RWPE2 (cell line): ENCODE measurements around the gene CTBP2.

ENCODE experiments used
- ATAC-seq: fragments of 200-7000 bp; cut with Tn5 transposase; 3 replicates; pipeline ENCODE4 v1.9.1; 2021; ENCODE audit warnings: low read depth
- DNase-seq: peaks from one replicate; pipeline ENCODE4 v3.0.0-alpha.2; 2020; ENCODE audit warnings: low spot score
- H3K27ac ChIP-seq: fragments of 450-650 bp; 2 replicates; pipeline ENCODE4 v1.5.1; 2017; ENCODE audit warnings: mild to moderate bottlenecking; ENCODE audit not compliant: poor library complexity, severe bottlenecking
- H3K27me3 ChIP-seq: fragments of 250-450 bp; sonication (Bioruptor Pico); 2 replicates; pipeline ENCODE4 v1.5.1; 2021; ENCODE audit warnings: mild to moderate bottlenecking, moderate library complexity; ENCODE audit not compliant: insufficient read depth, poor library complexity, severe bottlenecking
- H3K36me3 ChIP-seq: fragments of 250-450 bp; sonication (Bioruptor Pico); 2 replicates; pipeline ENCODE4 v1.5.1; 2020; ENCODE audit warnings: low read depth, mild to moderate bottlenecking, moderate library complexity
- H3K4me1 ChIP-seq: fragments of 250-450 bp; sonication (Bioruptor Pico); 2 replicates; pipeline ENCODE4 v1.5.1; 2021; ENCODE audit warnings: mild to moderate bottlenecking, moderate library complexity; ENCODE audit not compliant: insufficient read depth, poor library complexity, severe bottlenecking
- H3K4me3 ChIP-seq: fragments of 250-450 bp; sonication (Bioruptor Pico); 2 replicates; pipeline ENCODE4 v1.5.1; 2021; ENCODE audit warnings: mild to moderate bottlenecking, moderate library complexity; ENCODE audit not compliant: severe bottlenecking
- H3K9me3 ChIP-seq: fragments of 250-450 bp; sonication (Bioruptor Pico); 2 replicates; pipeline ENCODE4 v1.5.1; 2021; ENCODE audit warnings: mild to moderate bottlenecking, moderate library complexity; ENCODE audit not compliant: severe bottlenecking
- TF ChIP-seq, protein P1 (sequence below): fragments of 450-650 bp; IDR thresholded peaks from one replicate; pipeline ENCODE4 v1.5.1; 2017; ENCODE audit warnings: mild to moderate bottlenecking, moderate library complexity; ENCODE audit not compliant: poor library complexity, severe bottlenecking

Gene CTBP2

DNA sequence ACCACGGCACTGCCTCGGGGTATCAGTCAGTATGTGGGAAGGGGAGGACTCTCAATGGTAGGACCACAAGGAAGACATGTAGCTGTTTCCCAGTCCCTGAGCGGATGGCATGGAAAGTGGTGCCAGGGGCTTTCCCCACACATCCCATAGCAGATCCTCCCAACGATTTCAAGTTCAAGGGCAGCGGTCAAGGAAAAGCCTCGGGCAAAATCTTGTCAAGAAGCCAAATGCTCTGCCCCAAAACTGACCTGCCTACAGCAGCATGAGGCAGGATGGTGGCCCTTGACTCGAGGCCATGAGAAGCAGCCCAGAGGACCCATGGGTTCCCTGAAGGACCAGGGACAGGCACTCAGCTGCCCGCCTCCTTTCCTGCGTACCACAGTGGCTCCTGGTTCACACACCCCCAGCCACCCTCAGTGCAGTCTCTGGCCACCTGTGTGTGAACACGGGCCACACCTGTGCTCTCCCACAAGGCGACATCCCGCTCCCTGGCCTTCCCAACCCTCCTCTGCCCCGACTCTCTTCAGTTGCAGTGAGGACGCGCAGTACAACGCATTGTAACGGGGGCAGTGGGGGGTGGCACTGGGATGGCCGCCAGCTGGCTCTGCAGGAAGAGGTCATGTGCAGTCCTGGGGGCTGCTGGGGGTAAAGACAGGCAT is 43.6 kb downstream of the CTBP2 start:
- H3K27ac ChIP-seq, result no peak overlapping the region

DNA sequence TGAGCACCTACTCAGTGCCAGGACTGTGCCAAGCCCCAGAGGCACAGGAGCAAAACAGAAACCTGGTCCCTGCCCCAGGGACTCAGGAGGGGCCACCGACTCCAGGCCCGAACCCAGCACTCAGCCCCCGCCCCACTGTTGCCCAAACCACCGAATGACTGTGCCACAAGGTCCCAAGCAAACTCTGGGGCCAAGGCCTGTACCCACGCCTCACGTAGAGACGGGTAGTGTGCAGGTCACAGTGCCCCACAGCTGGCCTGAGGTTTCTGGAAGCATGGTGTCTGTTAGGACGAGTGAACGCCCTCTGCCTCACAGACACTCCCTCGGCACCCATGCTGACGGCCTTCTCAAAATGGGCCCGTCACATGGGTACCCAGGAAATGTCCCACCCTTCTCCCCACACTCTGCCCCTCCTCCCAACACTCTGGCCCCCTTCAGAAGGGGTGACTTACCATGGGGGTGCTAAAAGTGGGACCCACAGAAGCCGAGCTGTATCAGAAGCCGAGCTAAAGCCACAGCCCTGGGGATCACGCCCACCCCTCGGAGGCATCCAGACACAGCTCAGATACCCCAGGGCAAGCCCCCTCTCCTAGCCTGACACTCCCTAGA is 44.2 kb downstream of the CTBP2 start:
- peaks cover 63% of the 10 kb centered on the region for H3K36me3 ChIP-seq

More for the DNA sequence above, 43.6 kb downstream of the CTBP2 start:
- peak; percentile 43 for DNase-seq
- no peak for ATAC-seq
- TF ChIP-seq, protein P1, sequence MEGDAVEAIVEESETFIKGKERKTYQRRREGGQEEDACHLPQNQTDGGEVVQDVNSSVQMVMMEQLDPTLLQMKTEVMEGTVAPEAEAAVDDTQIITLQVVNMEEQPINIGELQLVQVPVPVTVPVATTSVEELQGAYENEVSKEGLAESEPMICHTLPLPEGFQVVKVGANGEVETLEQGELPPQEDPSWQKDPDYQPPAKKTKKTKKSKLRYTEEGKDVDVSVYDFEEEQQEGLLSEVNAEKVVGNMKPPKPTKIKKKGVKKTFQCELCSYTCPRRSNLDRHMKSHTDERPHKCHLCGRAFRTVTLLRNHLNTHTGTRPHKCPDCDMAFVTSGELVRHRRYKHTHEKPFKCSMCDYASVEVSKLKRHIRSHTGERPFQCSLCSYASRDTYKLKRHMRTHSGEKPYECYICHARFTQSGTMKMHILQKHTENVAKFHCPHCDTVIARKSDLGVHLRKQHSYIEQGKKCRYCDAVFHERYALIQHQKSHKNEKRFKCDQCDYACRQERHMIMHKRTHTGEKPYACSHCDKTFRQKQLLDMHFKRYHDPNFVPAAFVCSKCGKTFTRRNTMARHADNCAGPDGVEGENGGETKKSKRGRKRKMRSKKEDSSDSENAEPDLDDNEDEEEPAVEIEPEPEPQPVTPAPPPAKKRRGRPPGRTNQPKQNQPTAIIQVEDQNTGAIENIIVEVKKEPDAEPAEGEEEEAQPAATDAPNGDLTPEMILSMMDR, result no peak
- Histone ChIP-seq H3K9me3 (no peaks in the 10 kb centered on the region), H3K4me1 (peaks cover 16% of the 10 kb centered on the region), H3K36me3 (peaks cover 67% of the 10 kb centered on the region), H3K4me3 (no peak overlapping the region), H3K27me3 (no peaks in the 10 kb centered on the region)

DNA sequence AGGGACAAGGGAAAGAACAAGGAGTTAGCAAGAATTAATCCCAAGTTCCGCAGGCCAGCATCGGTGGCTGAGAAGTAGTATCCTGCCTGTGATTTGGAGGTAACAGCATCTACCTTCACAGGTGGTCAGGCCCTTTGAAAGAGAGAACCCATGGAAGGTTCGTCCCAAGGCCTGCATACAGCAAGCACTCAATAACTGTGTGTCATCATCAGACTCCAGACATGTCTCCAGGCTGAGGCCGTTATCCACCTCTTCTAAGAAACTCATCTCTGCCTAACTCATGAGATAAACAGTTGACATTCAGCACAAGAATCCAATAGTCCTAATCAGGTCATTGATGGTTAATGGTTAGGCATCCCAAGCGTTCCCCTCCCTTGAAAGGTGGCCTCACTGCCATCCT is 45.0 kb downstream of the CTBP2 start:
- no peak overlapping the region for H3K27ac ChIP-seq
- ATAC-seq, result no peak

More for the DNA sequence above, 44.2 kb downstream of the CTBP2 start:
- H3K4me1 ChIP-seq, result peaks cover 10% of the 10 kb centered on the region
- H3K27me3 ChIP-seq, result no peaks in the 10 kb centered on the region
- ATAC-seq, result no peak
- no peaks in the 10 kb centered on the region for H3K9me3 ChIP-seq
- DNase-seq, result peak; percentile 42
- no peak overlapping the region for H3K4me3 ChIP-seq
- TF ChIP-seq, protein P1, result no peak
- no peak overlapping the region for H3K27ac ChIP-seq

DNA sequence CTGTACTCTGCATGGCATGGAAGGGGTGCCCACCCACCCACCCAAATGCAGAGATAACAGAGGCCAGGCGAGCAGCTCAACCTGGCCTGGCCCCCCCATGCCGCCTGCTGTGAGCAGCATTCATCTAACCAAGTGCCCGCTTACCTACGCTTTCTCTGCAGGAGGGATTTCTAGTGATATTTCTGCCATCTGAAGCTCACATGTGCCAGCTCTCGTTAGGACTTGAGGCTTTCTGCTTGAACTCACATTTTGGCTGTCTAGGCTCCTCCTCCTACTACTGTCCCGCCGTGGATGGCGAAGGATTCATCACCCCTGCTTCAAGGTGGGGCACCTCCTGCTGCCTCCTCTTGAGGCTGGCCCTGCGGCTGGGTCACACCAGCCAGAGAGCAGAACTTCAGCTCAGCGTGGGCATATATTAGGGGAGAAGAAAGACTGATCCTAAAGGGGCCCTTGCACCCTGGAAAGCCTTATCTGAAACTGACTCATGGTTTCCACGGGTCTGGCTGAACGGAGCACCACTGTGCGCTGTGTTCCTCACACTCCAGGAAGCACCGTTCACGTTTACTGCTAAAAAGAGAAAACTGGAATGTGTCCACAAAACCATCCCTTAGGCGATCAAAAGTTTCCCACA is 45.5 kb downstream of the CTBP2 start:
- TF ChIP-seq, protein P1, result no peak
- H3K36me3 ChIP-seq, result peaks cover 67% of the 10 kb centered on the region
- H3K4me1 ChIP-seq, result no peaks in the 10 kb centered on the region
- DNase-seq, result peak; percentile 36
- H3K4me3 ChIP-seq, result no peak overlapping the region
- no peak for ATAC-seq
- H3K9me3 ChIP-seq, result no peaks in the 10 kb centered on the region
- no peak overlapping the region for H3K27ac ChIP-seq
- H3K27me3 ChIP-seq, result no peaks in the 10 kb centered on the region

More for the DNA sequence above, 45.0 kb downstream of the CTBP2 start:
- H3K36me3 ChIP-seq, result peaks cover 65% of the 10 kb centered on the region
- peaks cover 2% of the 10 kb centered on the region for H3K4me1 ChIP-seq
- TF ChIP-seq, protein P1, result no peak
- H3K9me3 ChIP-seq, result no peaks in the 10 kb centered on the region
- H3K27me3 ChIP-seq, result no peaks in the 10 kb centered on the region
- H3K4me3 ChIP-seq, result no peak overlapping the region
- no peak for DNase-seq
